SK-N-SH treated with all-trans-retinoic acid at 6 μM for 48 hours (cell line): ENCODE results near the gene GSX1.

Experiments
- ARNTL ChIP-seq: fragments of 450-650 bp; formaldehyde crosslinking; IDR thresholded peaks from 2 replicates; pipeline ENCODE4 v1.5.0; 2020; ENCODE audit warnings: low read depth, mild to moderate bottlenecking, moderate library complexity, borderline replicate concordance
- ESRRG ChIP-seq: fragments of 250-450 bp; sonication (Bioruptor Pico); IDR thresholded peaks from 2 replicates; pipeline ENCODE4 v1.6.1; 2021; ENCODE audit warnings: mild to moderate bottlenecking
- GLIS3 ChIP-seq: fragments of 250-450 bp; sonication (Bioruptor Pico); IDR thresholded peaks from 2 replicates; pipeline ENCODE4 v1.5.0; 2020; ENCODE audit warnings: mild to moderate bottlenecking, moderate library complexity
- ZFP3 ChIP-seq: fragments of 250-450 bp; sonication (Bioruptor Pico); IDR thresholded peaks from 2 replicates; pipeline ENCODE4 v1.5.0; 2020; ENCODE audit warnings: mild to moderate bottlenecking, moderate library complexity
- ZFP30 ChIP-seq: fragments of 450-650 bp; formaldehyde crosslinking; IDR thresholded peaks from 2 replicates; pipeline ENCODE4 v1.5.0; 2022; ENCODE audit warnings: mild to moderate bottlenecking, moderate library complexity
- ZNF8 ChIP-seq: fragments of 450-650 bp; formaldehyde crosslinking; IDR thresholded peaks from 2 replicates; pipeline ENCODE4 v1.5.0; 2020; ENCODE audit warnings: mild to moderate bottlenecking, moderate library complexity
- TF ChIP-seq, protein P1 (sequence below): fragments of 250-450 bp; sonication (Bioruptor Pico); IDR thresholded peaks from 2 replicates; pipeline ENCODE4 v1.5.1; 2020; ENCODE audit warnings: low read depth, mild to moderate bottlenecking, moderate library complexity
- TF ChIP-seq, protein P2 (sequence below): fragments of 250-450 bp; sonication (Bioruptor Pico); IDR thresholded peaks from 2 replicates; pipeline ENCODE4 v1.8.0; 2020; ENCODE audit warnings: mild to moderate bottlenecking, moderate library complexity, borderline replicate concordance
- TF ChIP-seq, protein P3 (sequence below): fragments of 250-450 bp; sonication (Bioruptor Pico); IDR thresholded peaks from 2 replicates; pipeline ENCODE4 v1.5.0; 2020; ENCODE audit warnings: mild to moderate bottlenecking, moderate library complexity
- TF ChIP-seq, protein P4 (sequence below): fragments of 250-450 bp; sonication (Bioruptor Pico); IDR thresholded peaks from 2 replicates; pipeline ENCODE4 v1.5.1; 2021; ENCODE audit warnings: mild to moderate bottlenecking, moderate library complexity

DNA sequence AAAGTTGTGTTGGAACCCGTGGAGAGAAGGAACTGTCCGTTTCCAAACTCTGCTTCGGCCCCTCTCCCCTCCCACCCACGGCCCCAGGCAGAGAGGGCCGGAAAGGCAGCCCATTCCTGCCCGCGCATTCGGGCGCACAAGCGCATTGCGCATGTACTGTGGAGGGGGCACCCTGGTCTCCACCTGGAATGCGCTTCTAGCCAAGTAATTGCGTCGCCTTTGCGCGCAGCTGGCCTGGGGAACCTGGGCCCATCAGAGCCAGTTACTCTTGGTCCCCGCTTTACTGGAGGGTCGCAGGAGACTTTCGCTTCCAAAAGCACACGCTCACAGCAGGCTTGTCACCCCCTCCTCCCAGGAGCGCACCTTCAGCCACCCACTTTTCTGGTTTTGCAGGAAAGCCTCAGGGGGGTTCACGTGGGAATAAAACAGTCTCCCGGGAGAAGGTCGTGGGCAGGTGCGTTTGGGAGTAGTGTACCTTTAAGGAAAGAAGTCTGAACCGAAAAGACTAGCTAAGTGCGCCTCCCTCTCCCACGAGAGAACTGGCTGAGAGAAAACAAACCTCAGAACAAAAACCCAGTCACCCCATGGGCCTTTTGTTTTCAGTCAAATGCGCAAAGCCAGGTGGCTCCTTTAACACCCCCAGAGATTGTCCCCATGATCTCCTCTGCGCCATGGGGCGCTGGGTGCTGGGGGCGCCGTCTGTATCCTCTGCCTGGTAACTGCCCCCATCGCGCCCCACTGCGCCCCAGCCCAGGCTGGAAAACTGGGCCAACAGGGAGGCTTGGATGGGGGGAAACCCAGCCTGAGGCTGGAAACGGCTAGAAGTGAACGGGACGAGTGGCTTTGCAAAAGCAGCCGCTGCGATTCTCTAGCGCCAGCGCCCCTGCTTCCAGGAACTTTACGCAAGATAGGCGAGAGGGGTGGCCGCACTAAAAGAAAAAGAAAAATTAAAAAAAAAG, 28.5 kb downstream of the GSX1 start:
- TF ChIP-seq, protein P1, sequence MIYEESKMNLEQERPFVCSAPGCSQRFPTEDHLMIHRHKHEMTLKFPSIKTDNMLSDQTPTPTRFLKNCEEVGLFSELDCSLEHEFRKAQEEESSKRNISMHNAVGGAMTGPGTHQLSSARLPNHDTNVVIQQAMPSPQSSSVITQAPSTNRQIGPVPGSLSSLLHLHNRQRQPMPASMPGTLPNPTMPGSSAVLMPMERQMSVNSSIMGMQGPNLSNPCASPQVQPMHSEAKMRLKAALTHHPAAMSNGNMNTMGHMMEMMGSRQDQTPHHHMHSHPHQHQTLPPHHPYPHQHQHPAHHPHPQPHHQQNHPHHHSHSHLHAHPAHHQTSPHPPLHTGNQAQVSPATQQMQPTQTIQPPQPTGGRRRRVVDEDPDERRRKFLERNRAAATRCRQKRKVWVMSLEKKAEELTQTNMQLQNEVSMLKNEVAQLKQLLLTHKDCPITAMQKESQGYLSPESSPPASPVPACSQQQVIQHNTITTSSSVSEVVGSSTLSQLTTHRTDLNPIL (CRISPR knock-in tag): no peak
- TF ChIP-seq ARNTL (no peak), ESRRG (CRISPR knock-in tag) (no peak), ZFP30 (no peak), GLIS3 (CRISPR knock-in tag) (no peak), ZFP3 (CRISPR knock-in tag) (no peak), ZNF8 (CRISPR knock-in tag) (no peak)
- TF ChIP-seq, protein P2, sequence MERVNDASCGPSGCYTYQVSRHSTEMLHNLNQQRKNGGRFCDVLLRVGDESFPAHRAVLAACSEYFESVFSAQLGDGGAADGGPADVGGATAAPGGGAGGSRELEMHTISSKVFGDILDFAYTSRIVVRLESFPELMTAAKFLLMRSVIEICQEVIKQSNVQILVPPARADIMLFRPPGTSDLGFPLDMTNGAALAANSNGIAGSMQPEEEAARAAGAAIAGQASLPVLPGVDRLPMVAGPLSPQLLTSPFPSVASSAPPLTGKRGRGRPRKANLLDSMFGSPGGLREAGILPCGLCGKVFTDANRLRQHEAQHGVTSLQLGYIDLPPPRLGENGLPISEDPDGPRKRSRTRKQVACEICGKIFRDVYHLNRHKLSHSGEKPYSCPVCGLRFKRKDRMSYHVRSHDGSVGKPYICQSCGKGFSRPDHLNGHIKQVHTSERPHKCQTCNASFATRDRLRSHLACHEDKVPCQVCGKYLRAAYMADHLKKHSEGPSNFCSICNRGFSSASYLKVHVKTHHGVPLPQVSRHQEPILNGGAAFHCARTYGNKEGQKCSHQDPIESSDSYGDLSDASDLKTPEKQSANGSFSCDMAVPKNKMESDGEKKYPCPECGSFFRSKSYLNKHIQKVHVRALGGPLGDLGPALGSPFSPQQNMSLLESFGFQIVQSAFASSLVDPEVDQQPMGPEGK (CRISPR knock-in tag): no peak
- TF ChIP-seq, protein P3, sequence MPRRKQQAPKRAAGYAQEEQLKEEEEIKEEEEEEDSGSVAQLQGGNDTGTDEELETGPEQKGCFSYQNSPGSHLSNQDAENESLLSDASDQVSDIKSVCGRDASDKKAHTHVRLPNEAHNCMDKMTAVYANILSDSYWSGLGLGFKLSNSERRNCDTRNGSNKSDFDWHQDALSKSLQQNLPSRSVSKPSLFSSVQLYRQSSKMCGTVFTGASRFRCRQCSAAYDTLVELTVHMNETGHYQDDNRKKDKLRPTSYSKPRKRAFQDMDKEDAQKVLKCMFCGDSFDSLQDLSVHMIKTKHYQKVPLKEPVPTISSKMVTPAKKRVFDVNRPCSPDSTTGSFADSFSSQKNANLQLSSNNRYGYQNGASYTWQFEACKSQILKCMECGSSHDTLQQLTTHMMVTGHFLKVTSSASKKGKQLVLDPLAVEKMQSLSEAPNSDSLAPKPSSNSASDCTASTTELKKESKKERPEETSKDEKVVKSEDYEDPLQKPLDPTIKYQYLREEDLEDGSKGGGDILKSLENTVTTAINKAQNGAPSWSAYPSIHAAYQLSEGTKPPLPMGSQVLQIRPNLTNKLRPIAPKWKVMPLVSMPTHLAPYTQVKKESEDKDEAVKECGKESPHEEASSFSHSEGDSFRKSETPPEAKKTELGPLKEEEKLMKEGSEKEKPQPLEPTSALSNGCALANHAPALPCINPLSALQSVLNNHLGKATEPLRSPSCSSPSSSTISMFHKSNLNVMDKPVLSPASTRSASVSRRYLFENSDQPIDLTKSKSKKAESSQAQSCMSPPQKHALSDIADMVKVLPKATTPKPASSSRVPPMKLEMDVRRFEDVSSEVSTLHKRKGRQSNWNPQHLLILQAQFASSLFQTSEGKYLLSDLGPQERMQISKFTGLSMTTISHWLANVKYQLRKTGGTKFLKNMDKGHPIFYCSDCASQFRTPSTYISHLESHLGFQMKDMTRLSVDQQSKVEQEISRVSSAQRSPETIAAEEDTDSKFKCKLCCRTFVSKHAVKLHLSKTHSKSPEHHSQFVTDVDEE (CRISPR knock-in tag): no peak
- TF ChIP-seq, protein P4, sequence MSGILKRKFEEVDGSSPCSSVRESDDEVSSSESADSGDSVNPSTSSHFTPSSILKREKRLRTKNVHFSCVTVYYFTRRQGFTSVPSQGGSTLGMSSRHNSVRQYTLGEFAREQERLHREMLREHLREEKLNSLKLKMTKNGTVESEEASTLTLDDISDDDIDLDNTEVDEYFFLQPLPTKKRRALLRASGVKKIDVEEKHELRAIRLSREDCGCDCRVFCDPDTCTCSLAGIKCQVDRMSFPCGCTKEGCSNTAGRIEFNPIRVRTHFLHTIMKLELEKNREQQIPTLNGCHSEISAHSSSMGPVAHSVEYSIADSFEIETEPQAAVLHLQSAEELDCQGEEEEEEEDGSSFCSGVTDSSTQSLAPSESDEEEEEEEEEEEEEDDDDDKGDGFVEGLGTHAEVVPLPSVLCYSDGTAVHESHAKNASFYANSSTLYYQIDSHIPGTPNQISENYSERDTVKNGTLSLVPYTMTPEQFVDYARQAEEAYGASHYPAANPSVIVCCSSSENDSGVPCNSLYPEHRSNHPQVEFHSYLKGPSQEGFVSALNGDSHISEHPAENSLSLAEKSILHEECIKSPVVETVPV: no peak
